Measurements from ENCODE around the gene SOCS6. TPM values are rescaled to one million over a fixed set of nuclear protein-coding genes. Genes with fewer than 3 reads are reported as not detected.

The SOCS6 gene
- total and polyA plus RNA-seq, 2 experiments from 2014 or later: 11.0 to 24.1 TPM

GRCh38 chr18:70289351-70290312 lies 787 bp downstream of the SOCS6 start:
- Histone ChIP-seq H3K36me3 (no peaks in the 10 kb centered on the region), H3K27me3 (no peaks in the 10 kb centered on the region), H3K27ac (peak overlapping the region; percentile 98), H3K4me1 (ENCODE audit: low read depth) (peaks cover 28% of the 10 kb centered on the region), H3K4me3 (peak overlapping the region; percentile 99), H3K9me3 (ENCODE audit: low read depth) (no peaks in the 10 kb centered on the region)
- TF ChIP-seq CTCF (IDR thresholded peaks at IDR 0.05; ENCODE audit: low read depth, low read length): no peak
- DNase-seq (ENCODE audit: low read depth in 1 of 2, low spot score in 1 of 2): peak; percentile 42 to 77

DNA sequence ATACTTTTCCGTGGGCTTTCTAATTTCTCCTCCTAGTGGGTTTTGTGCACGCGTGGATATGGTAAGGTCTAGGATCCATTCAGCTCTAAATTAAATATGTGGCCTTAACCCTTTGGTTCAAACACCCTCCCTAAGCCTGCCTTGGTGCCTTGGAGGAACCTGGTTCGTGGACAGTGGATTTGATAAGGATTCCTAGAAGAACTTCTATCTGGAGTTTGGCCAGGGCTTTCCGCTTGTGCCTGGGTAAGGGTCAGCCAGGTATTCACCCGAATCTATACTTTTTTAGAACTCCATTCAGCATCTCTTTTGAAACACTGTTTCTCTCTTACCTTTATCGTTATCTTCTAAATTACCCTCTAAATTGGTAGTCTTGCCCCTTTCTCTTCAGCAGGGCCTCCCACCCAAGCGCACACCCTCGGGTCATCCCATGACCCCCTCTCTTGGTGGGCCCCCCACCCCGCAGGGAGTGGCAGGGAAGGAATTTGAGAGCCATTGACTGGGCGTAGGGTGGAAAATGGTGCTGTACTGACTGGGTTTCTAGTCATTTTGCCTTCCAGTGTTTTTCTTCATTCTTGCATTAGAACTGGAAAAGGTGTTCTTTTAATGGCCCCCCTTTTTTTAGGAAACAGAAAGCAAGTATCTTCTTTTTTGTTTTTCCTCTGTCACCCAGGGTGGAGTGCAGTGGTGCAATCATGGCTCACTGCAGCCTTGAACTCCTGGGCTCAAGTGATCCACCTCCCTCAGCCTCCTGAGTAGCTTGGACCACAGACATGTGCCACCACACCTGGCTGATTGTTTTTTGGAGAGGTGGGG lies 1.8 kb downstream of the SOCS6 start:
- peak overlapping the region; percentile 98 for H3K27ac ChIP-seq
- H3K27me3 ChIP-seq: no peaks in the 10 kb centered on the region
- peaks cover 39% of the 10 kb centered on the region for H3K4me1 ChIP-seq (ENCODE audit: low read depth)
- TF ChIP-seq CTCF (IDR thresholded peaks at IDR 0.05; ENCODE audit: low read depth, low read length): no peak
- peak overlapping the region; percentile 99 for H3K4me3 ChIP-seq
- DNase-seq (ENCODE audit: low read depth in 1 of 2, low spot score in 1 of 2): no peak
- no peaks in the 10 kb centered on the region for H3K36me3 ChIP-seq
- H3K9me3 ChIP-seq (ENCODE audit: low read depth): no peaks in the 10 kb centered on the region

- Histone ChIP-seq H3K9me3 (ENCODE audit: low read depth) (no peaks in the 10 kb centered on the region), H3K36me3 (no peaks in the 10 kb centered on the region), H3K4me1 (ENCODE audit: low read depth) (peaks cover 44% of the 10 kb centered on the region), H3K4me3 (no peak overlapping the region), H3K27me3 (no peaks in the 10 kb centered on the region), H3K27ac (no peak overlapping the region)
- DNase-seq (ENCODE audit: low read depth in 1 of 2, low spot score in 1 of 2): no peak
- TF ChIP-seq CTCF (IDR thresholded peaks at IDR 0.05; ENCODE audit: low read depth, low read length): no peak
Observed at GRCh38 chr18:70291295-70291574, 2.4 kb downstream of the SOCS6 start.

DNA sequence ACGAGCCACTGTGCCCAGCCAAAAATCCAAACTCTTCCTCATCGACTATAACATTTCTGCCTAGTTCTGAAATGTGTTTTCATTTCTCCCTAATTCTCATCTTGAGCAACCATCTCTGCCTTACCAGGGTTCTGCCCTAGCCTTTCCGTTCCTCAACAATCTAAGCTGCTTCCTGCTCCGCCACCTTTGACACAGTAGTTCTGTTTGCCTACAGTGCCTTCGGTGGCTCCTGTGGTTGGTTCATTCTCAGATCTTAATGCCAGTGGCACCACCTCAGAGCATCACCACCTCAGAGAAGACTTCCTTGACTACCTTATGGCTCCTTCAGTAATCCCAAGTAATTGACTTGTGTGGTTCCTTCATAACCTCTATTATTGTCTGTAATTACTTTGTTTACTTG lies 3.8 kb downstream of the SOCS6 start:
- Histone ChIP-seq H3K27me3 (no peaks in the 10 kb centered on the region), H3K4me1 (ENCODE audit: low read depth) (peaks cover 51% of the 10 kb centered on the region), H3K4me3 (no peak overlapping the region), H3K36me3 (no peaks in the 10 kb centered on the region), H3K9me3 (ENCODE audit: low read depth) (no peaks in the 10 kb centered on the region), H3K27ac (peak overlapping the region; percentile 41)
- no peak for DNase-seq (ENCODE audit: low read depth in 1 of 2, low spot score in 1 of 2)
- TF ChIP-seq CTCF (IDR thresholded peaks at IDR 0.05; ENCODE audit: low read depth, low read length): no peak

DNA sequence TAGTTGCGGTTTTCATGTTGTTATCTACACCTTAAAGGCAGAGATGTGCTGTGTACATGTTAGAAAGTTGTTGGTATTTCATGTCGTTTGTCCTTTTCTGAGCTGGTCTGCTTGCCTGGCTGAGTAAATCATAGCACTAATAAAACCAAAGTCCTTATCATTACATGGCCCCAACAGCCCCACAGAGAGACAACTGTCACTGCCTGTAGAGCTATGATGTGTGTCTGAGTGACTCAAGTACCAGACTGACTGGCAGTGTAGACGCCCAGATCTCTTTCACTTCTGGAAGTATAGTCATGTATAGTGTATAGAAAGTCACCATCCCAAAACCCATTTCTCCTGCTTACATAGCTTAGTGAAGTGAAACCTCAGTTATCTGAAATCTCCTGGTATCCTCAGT lies 4.3 kb downstream of the SOCS6 start:
- no peak for TF ChIP-seq CTCF (IDR thresholded peaks at IDR 0.05; ENCODE audit: low read depth, low read length)
- Histone ChIP-seq H3K36me3 (no peaks in the 10 kb centered on the region), H3K4me3 (no peak overlapping the region), H3K9me3 (ENCODE audit: low read depth) (no peaks in the 10 kb centered on the region), H3K27ac (peak overlapping the region; percentile 41), H3K4me1 (ENCODE audit: low read depth) (peaks cover 51% of the 10 kb centered on the region), H3K27me3 (no peaks in the 10 kb centered on the region)
- no peak for DNase-seq (ENCODE audit: low read depth in 1 of 2, low spot score in 1 of 2)

Data from cardiac muscle cell (in vitro differentiated cells and primary cell).